IPS-15b (cell line): ENCODE results near the gene HSD17B12.

Experiments used
- H3K27me3 ChIP-seq: one replicate; pipeline ENCODE4 v1.6.1; 2013; ENCODE audit warnings: low read length; ENCODE audit not compliant: control insufficient read depth, insufficient read depth
- H3K36me3 ChIP-seq: one replicate; pipeline ENCODE4 v1.6.1; 2013; ENCODE audit warnings: low read length; ENCODE audit not compliant: control insufficient read depth, insufficient read depth
- H3K4me1 ChIP-seq: one replicate; pipeline ENCODE4 v1.6.1; 2013; ENCODE audit warnings: mild to moderate bottlenecking, low read length; ENCODE audit not compliant: control insufficient read depth, insufficient read depth
- H3K4me3 ChIP-seq: one replicate; pipeline ENCODE4 v1.5.1; 2013; ENCODE audit warnings: low read depth, low read length
- H3K9ac ChIP-seq: one replicate; pipeline ENCODE4 v1.6.1; 2013; ENCODE audit warnings: low read depth, mild to moderate bottlenecking, low read length
- H3K9me3 ChIP-seq: one replicate; pipeline ENCODE4 v1.6.1; 2013; ENCODE audit warnings: mild to moderate bottlenecking, low read length; ENCODE audit not compliant: control insufficient read depth, insufficient read depth

The HSD17B12 gene

GRCh38 chr11:43680521-43681400, at the start of gene HSD17B12:
Gene HSD17B12, plus strand, starts transcription at chr11:43680738. Its CDS starts 90 bp downstream, at chr11:43680828.
- Histone ChIP-seq H3K36me3 (no peaks in the 10 kb centered on the region), H3K9me3 (no peaks in the 10 kb centered on the region), H3K27me3 (no peaks in the 10 kb centered on the region), H3K9ac (peak within 1 kb of the TSS; percentile 86), H3K4me3 (peak within 1 kb of the TSS; percentile 72), H3K4me1 (peaks cover 8% of the 10 kb centered on the region)

DNA sequence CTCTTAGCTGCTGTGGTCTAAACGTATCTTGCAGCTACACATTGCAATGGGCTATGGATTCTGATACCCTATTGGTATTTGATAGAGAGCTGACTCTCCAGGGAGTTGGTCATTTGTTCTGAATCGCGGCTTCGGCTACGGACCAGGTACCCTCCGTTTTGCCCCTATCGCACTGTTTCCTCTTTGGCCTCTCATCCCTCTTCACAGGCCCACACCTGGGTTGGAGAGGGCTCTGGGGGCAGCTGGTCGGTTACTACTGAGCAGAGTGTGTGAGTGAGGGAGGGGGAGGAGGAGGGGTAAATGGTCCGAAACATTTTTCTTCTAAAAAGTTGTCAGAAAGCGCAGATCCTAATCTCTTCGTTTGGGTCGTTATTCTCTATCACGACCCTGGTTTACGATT, 48.8 kb upstream of the HSD17B12 start:
- Histone ChIP-seq H3K9ac (no peak overlapping the region), H3K4me1 (no peaks in the 10 kb centered on the region), H3K9me3 (no peaks in the 10 kb centered on the region), H3K36me3 (no peaks in the 10 kb centered on the region), H3K4me3 (peak overlapping the region; percentile 50), H3K27me3 (peaks cover 25% of the 10 kb centered on the region)

DNA sequence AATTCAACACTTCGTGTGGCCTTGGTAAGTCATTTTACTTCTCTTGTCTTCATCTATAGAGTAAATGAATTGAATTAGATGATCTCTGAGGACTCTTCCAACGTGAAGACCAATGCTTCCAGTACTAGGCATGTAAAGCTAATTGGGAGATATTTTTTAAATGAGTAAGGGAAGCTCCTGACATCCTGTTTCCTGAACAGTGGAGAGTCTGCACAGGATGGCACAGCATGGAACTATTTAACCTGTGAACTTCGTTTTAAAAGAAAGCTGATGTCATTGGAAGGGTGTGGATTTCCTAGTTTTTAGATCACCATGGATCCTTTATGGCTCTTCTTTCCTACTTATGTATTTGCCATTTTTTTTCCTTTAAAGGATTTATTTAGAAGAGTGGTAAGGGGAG, 48.4 kb upstream of the HSD17B12 start:
- H3K27me3 ChIP-seq: peaks cover 25% of the 10 kb centered on the region
- H3K4me3 ChIP-seq: no peak overlapping the region
- no peak overlapping the region for H3K9ac ChIP-seq
- H3K4me1 ChIP-seq: no peaks in the 10 kb centered on the region
- H3K9me3 ChIP-seq: no peaks in the 10 kb centered on the region
- no peaks in the 10 kb centered on the region for H3K36me3 ChIP-seq

DNA sequence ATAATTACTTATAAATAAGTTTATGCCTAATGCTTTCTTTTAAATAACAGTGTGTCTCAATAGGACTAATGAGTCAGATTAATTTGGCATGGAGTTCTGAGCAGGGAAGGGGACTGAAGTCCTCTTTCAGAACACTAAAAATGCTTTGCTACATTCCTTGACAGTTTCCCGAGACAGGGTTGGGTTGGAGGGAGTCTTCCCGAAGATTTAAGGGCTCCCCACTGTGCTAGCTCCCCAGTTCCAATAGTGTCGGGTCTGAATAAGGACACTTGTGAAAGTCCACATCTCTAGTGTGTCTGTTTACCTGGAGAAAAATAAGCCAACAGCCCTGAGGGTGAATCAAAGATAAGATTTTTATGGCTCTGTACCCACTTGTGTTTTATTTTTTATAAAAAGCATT, 41.8 kb upstream of the HSD17B12 start:
- Histone ChIP-seq H3K9ac (no peak overlapping the region), H3K4me3 (no peak overlapping the region), H3K9me3 (no peaks in the 10 kb centered on the region), H3K27me3 (peaks cover 4% of the 10 kb centered on the region), H3K36me3 (no peaks in the 10 kb centered on the region), H3K4me1 (peaks cover 4% of the 10 kb centered on the region)

- peaks cover 4% of the 10 kb centered on the region for H3K27me3 ChIP-seq
- no peak overlapping the region for H3K9ac ChIP-seq
- no peak overlapping the region for H3K4me3 ChIP-seq
- H3K4me1 ChIP-seq: peaks cover 4% of the 10 kb centered on the region
- H3K9me3 ChIP-seq: no peaks in the 10 kb centered on the region
- H3K36me3 ChIP-seq: no peaks in the 10 kb centered on the region
These were observed 41.3 kb upstream of the HSD17B12 start for GRCh38 chr11:43639224-43639623.

DNA sequence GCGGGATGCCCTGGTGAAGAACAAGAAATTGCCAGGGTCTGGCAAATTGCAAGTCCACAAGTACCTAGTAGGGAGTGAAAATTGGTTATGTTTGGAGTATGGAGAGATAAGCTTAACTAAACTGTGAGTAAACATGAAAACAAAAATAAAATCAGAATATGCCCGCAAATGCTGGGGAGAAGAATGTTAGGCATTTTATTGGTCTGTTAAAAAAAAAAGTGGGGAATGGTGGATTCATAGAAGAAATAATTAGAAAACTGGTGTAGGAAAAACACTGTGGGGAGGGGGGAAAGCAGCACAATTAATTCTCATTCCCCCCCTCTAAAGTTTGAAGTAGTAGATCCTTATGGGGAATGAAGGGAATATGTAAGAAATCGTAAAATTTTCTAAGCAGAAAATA, 40.6 kb upstream of the HSD17B12 start:
- Histone ChIP-seq H3K36me3 (no peaks in the 10 kb centered on the region), H3K4me3 (no peak overlapping the region), H3K9me3 (no peaks in the 10 kb centered on the region), H3K27me3 (peaks cover 4% of the 10 kb centered on the region), H3K4me1 (peaks cover 5% of the 10 kb centered on the region), H3K9ac (no peak overlapping the region)

DNA sequence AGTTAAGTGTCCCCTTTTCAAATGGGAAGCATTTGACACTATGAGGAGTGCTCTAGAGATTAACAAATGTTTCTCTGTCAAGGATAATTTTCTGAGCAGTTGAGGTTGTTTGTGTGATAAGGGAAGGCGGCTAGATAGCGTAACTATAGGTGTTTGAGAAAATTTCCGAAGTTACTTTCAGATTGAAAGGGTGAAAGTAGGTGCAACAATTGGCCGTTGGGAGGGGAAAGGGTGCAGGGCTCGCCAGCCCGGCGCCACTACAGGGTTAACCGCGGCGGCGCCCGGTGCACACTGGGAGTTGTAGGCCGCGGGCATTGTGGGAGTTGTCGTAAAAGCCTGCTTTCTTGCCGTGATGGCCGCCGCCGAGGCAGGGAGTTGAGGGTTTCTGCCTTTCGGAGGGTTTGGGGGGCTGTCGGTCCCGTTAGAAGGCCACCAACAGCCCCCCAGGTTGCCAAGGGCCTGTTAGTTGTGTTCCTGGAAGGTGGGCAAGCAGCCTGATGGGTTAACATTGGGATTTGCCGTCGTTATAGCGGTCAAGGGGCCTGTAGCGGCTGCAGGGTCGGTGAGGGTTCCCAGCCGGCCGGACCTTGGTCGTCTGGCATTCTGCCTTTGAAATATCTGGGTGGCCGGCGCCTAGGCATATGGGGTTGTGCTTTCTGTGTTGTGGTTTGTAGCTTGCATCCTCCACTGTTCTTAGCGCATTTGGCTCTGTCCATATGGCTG, 36.5 kb upstream of the HSD17B12 start:
- Histone ChIP-seq H3K4me1 (peaks cover 4% of the 10 kb centered on the region), H3K4me3 (peak overlapping the region; percentile 79), H3K9me3 (no peaks in the 10 kb centered on the region)

GRCh38 chr11:43644621-43645299, 35.8 kb upstream of the HSD17B12 start:
- Histone ChIP-seq H3K4me3 (peak overlapping the region; percentile 79), H3K9me3 (no peaks in the 10 kb centered on the region), H3K4me1 (peaks cover 3% of the 10 kb centered on the region), H3K36me3 (no peaks in the 10 kb centered on the region), H3K9ac (peak overlapping the region; percentile 91), H3K27me3 (no peaks in the 10 kb centered on the region)

More for the DNA sequence above, 36.5 kb upstream of the HSD17B12 start:
- Histone ChIP-seq H3K36me3 (no peaks in the 10 kb centered on the region), H3K9ac (peak overlapping the region; percentile 91), H3K27me3 (no peaks in the 10 kb centered on the region)

DNA sequence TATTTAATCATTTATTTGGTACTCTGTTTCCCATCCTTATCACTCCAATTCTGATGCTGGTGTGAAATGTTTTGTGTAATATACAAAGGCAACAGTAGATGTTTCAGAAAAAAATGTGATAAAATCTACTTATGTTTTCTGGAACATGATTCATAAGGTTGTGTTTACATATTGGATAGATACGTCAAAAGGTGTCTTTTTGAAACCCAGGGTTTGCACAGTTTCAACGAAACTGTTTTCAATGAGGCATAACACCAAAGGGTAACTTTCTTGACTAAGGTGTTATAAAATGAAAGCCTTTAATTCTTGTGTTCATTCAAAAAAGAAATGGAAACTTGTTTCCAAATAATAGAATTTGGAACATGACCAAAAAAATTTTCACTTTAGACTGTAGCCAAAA, 33.8 kb upstream of the HSD17B12 start:
- H3K4me1 ChIP-seq: peaks cover 3% of the 10 kb centered on the region
- no peak overlapping the region for H3K4me3 ChIP-seq
- H3K27me3 ChIP-seq: no peaks in the 10 kb centered on the region
- no peak overlapping the region for H3K9ac ChIP-seq
- no peaks in the 10 kb centered on the region for H3K9me3 ChIP-seq
- H3K36me3 ChIP-seq: no peaks in the 10 kb centered on the region

DNA sequence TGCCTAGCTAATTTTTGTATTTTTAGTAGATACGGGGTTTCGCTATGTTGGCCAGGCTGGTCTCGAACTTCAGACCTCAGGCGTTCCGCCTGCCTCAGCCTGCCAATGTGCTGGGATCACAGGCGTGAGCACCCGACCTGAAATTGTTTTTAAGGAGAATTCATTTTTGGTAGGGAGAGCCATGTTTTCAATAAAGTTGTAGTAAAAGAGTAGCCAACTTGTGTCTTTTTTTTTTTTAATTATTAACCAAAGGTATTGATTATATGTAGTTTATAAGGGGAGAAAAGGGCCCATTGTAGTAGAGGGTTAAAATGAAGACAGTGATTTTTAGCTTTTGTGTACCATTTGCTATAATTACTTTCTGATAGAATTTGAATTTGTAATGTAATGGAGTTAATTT, 31.6 kb upstream of the HSD17B12 start:
- H3K4me3 ChIP-seq: no peak overlapping the region
- no peaks in the 10 kb centered on the region for H3K36me3 ChIP-seq
- H3K9ac ChIP-seq: no peak overlapping the region
- H3K4me1 ChIP-seq: peaks cover 3% of the 10 kb centered on the region
- H3K9me3 ChIP-seq: no peaks in the 10 kb centered on the region
- no peaks in the 10 kb centered on the region for H3K27me3 ChIP-seq

GRCh38 chr11:43649501-43649900, 31.0 kb upstream of the HSD17B12 start:
- no peaks in the 10 kb centered on the region for H3K27me3 ChIP-seq
- H3K4me3 ChIP-seq: no peak overlapping the region
- H3K36me3 ChIP-seq: no peaks in the 10 kb centered on the region
- H3K9me3 ChIP-seq: no peaks in the 10 kb centered on the region
- H3K4me1 ChIP-seq: peaks cover 3% of the 10 kb centered on the region
- no peak overlapping the region for H3K9ac ChIP-seq
